ENCODE results near the gene AQR. TPM values are rescaled to one million over a fixed set of nuclear protein-coding genes. Genes with fewer than 3 reads are reported as not detected.

The AQR gene
- total RNA-seq, 1 experiment from 2014 or later = 30.7 TPM

- Histone ChIP-seq H3K27me3 (ENCODE audit: insufficient read depth, low read length) (no peaks in the 10 kb centered on the region), H3K36me3 (ENCODE audit: control insufficient read depth in 1 of 2, insufficient read depth in 2 of 2, low read length in 2 of 2) (no peaks in the 10 kb centered on the region), H3K4me3 (replicated peaks in 1 of 2; ENCODE audit: low read depth in 1 of 2, low read length in 2 of 2) (no peak overlapping the region), H3K9ac (ENCODE audit: low read length) (no peak overlapping the region), H3K9me3 (ENCODE audit: control insufficient read depth in 1 of 2, insufficient read depth in 1 of 2, low read depth in 1 of 2, low read length in 2 of 2) (no peaks in the 10 kb centered on the region), H3K4me2 (ENCODE audit: low read length) (no peak overlapping the region), H3K9me2 (ENCODE audit: insufficient read depth) (no peaks in the 10 kb centered on the region), H2AFZ (ENCODE audit: low read depth, low read length, poor library complexity, severe bottlenecking) (no peak overlapping the region), H3K79me2 (ENCODE audit: insufficient read depth, low read length) (no peaks in the 10 kb centered on the region), H4K20me1 (ENCODE audit: insufficient read depth) (no peaks in the 10 kb centered on the region), H3K27ac (ENCODE audit: low read depth, low read length) (no peak overlapping the region), H3K4me1 (ENCODE audit: control insufficient read depth in 1 of 2, insufficient read depth in 2 of 2, low read length in 2 of 2) (no peaks in the 10 kb centered on the region)
- DNase-seq (ENCODE audit: low read depth, low spot score) (no peak), ATAC-seq (no peak)
- BruUV-seq (replicated peaks) = no TSS peak
- RAD21 ChIA-PET (ENCODE audit: low non-redundant PET in 1 of 2, low total read pairs in 2 of 2, uncharacterized antibody in 2 of 2, unreplicated experiment in 2 of 2) = no interaction called here
- intact Hi-C loops (cut with micrococcal nuclease) = no loop called here
- TF ChIP-seq FOSL1 (IDR thresholded peaks at IDR 0.05; ENCODE audit: low read depth) (no peak), POLR2AphosphoS5 (IDR thresholded peaks at IDR 0.05; ENCODE audit: low read depth, low read length) (no peak), RAD21 (IDR thresholded peaks at IDR 0.05; ENCODE audit: low read depth) (no peak), MAX (IDR thresholded peaks at IDR 0.05) (no peak), YY1 (IDR thresholded peaks at IDR 0.05; ENCODE audit: extremely low read depth, insufficient replicate concordance, low read depth, low read length) (no peak), ELF1 (IDR thresholded peaks at IDR 0.05; ENCODE audit: borderline replicate concordance, low read depth) (no peak), ATF3 (IDR thresholded peaks at IDR 0.05) (no peak), ZNF274 (IDR thresholded peaks at IDR 0.05; ENCODE audit: low read depth, low read length) (no peak), JUND (IDR thresholded peaks at IDR 0.05) (no peak), SIN3A (IDR thresholded peaks at IDR 0.05; ENCODE audit: low read depth) (no peak), CEBPB (IDR thresholded peaks at IDR 0.05; ENCODE audit: low read depth) (no peak), CTCF (IDR thresholded peaks at IDR 0.05 in 2 of 3, conservative IDR thresholded peaks at IDR 0.05 in 1 of 3; ENCODE audit: borderline replicate concordance in 1 of 3, insufficient read depth in 1 of 3, low read depth in 2 of 3, low read length in 2 of 3) (no peak), SP1 (IDR thresholded peaks at IDR 0.05; ENCODE audit: low read depth) (no peak), TCF7L2 (IDR thresholded peaks at IDR 0.05; ENCODE audit: borderline replicate concordance, extremely low read depth, insufficient read depth, insufficient read length) (no peak)
- CTCF ChIA-PET = no interaction called here
- POLR2A ChIA-PET = no interaction called here
Measured at GRCh38 chr15:34847598-34847997, 121.9 kb downstream of the AQR start.
